Memory B cell (primary cell): ENCODE measurements around the gene UBE2G1.
A peak's percentile ranks its signal among the peaks of the same experiment; 100 is the strongest.

Source experiments
- ATAC-seq: fragments of 150-1000 bp; cut with Tn5 transposase; 2 replicates; pipeline ENCODE4 v1.10.0; 2021; ENCODE audit warnings: low read depth, mild to moderate bottlenecking, moderate library complexity
- DNase-seq, 2 donors: peaks; one replicate each; pipeline ENCODE4 v3.0.0; 2022; ENCODE audit warnings: low spot score in 2 of 2
- H3K27ac Mint-ChIP-seq: one replicate; pipeline ENCODE4 v1.8.0; 2022; ENCODE audit warnings: mild to moderate bottlenecking, moderate library complexity, mixed read lengths
- H3K27me3 Mint-ChIP-seq: one replicate; pipeline ENCODE4 v1.8.0; 2022; ENCODE audit warnings: mixed read lengths
- H3K36me3 Mint-ChIP-seq: one replicate; pipeline ENCODE4 v1.8.0; 2022; ENCODE audit warnings: mild to moderate bottlenecking, mixed read lengths
- H3K4me1 Mint-ChIP-seq: one replicate; pipeline ENCODE4 v1.8.0; 2022; ENCODE audit warnings: mixed read lengths
- H3K4me3 Mint-ChIP-seq: one replicate; pipeline ENCODE4 v1.8.0; 2022; ENCODE audit warnings: mild to moderate bottlenecking, moderate library complexity, mixed read lengths
- H3K9me3 Mint-ChIP-seq: one replicate; pipeline ENCODE4 v1.8.0; 2022; ENCODE audit warnings: mixed read lengths

UBE2G1 gene

GRCh38 chr17:4248504-4249277 lies 117.8 kb downstream of the UBE2G1 start:
- Mint-ChIP-seq H3K4me3 (no peak overlapping the region), H3K27me3 (no peaks in the 10 kb centered on the region), H3K4me1 (peaks cover 32% of the 10 kb centered on the region), H3K36me3 (peaks cover 12% of the 10 kb centered on the region), H3K27ac (no peak overlapping the region), H3K9me3 (no peaks in the 10 kb centered on the region)
- no peak for DNase-seq
- no peak for ATAC-seq

- Mint-ChIP-seq H3K36me3 (peaks cover 9% of the 10 kb centered on the region), H3K4me3 (no peak overlapping the region), H3K27me3 (no peaks in the 10 kb centered on the region), H3K27ac (no peak overlapping the region), H3K4me1 (peaks cover 28% of the 10 kb centered on the region), H3K9me3 (no peaks in the 10 kb centered on the region)
- ATAC-seq (no peak), DNase-seq (no peak)
These were observed 118.5 kb downstream of the UBE2G1 start for GRCh38 chr17:4247971-4248388.

- Mint-ChIP-seq H3K4me1 (peaks cover 28% of the 10 kb centered on the region), H3K27me3 (no peaks in the 10 kb centered on the region), H3K4me3 (no peak overlapping the region), H3K36me3 (peaks cover 9% of the 10 kb centered on the region), H3K27ac (no peak overlapping the region), H3K9me3 (no peaks in the 10 kb centered on the region)
- ATAC-seq (no peak), DNase-seq (no peak)
These were observed 119.0 kb downstream of the UBE2G1 start for GRCh38 chr17:4247361-4247970.

GRCh38 chr17:4246674-4247073 lies 119.8 kb downstream of the UBE2G1 start:
- Mint-ChIP-seq H3K27ac (no peak overlapping the region), H3K36me3 (peaks cover 9% of the 10 kb centered on the region), H3K27me3 (no peaks in the 10 kb centered on the region), H3K4me1 (peaks cover 25% of the 10 kb centered on the region), H3K4me3 (no peak overlapping the region), H3K9me3 (no peaks in the 10 kb centered on the region)
- no peak for ATAC-seq
- DNase-seq: no peak

GRCh38 chr17:4241535-4241934 lies 124.9 kb downstream of the UBE2G1 start:
- peaks cover 16% of the 10 kb centered on the region for H3K36me3 Mint-ChIP-seq
- DNase-seq (no peak), ATAC-seq (no peak)
- H3K27ac Mint-ChIP-seq: no peak overlapping the region
- no peaks in the 10 kb centered on the region for H3K9me3 Mint-ChIP-seq
- H3K4me1 Mint-ChIP-seq: peaks cover 9% of the 10 kb centered on the region
- H3K4me3 Mint-ChIP-seq: no peak overlapping the region
- H3K27me3 Mint-ChIP-seq: no peaks in the 10 kb centered on the region

- Mint-ChIP-seq H3K36me3 (peaks cover 18% of the 10 kb centered on the region), H3K4me3 (no peak overlapping the region), H3K9me3 (no peaks in the 10 kb centered on the region), H3K4me1 (no peaks in the 10 kb centered on the region), H3K27me3 (no peaks in the 10 kb centered on the region), H3K27ac (no peak overlapping the region)
- DNase-seq (no peak), ATAC-seq (no peak)
These were observed 130.0 kb downstream of the UBE2G1 start for GRCh38 chr17:4236456-4236855.

- ATAC-seq (no peak), DNase-seq (no peak)
- no peak overlapping the region for H3K27ac Mint-ChIP-seq
- H3K4me1 Mint-ChIP-seq: no peaks in the 10 kb centered on the region
- H3K27me3 Mint-ChIP-seq: no peaks in the 10 kb centered on the region
- peaks cover 17% of the 10 kb centered on the region for H3K36me3 Mint-ChIP-seq
- H3K4me3 Mint-ChIP-seq: no peak overlapping the region
- H3K9me3 Mint-ChIP-seq: no peaks in the 10 kb centered on the region
These were observed 130.8 kb downstream of the UBE2G1 start for GRCh38 chr17:4235372-4236279.

GRCh38 chr17:4234401-4234800 lies 132.1 kb downstream of the UBE2G1 start:
- Mint-ChIP-seq H3K4me1 (no peaks in the 10 kb centered on the region), H3K4me3 (no peak overlapping the region), H3K36me3 (peaks cover 12% of the 10 kb centered on the region), H3K27ac (no peak overlapping the region), H3K9me3 (no peaks in the 10 kb centered on the region), H3K27me3 (no peaks in the 10 kb centered on the region)
- DNase-seq (no peak), ATAC-seq (no peak)

- peak overlapping the region; percentile 45 for H3K27ac Mint-ChIP-seq
- H3K36me3 Mint-ChIP-seq: peaks cover 12% of the 10 kb centered on the region
- no peak for ATAC-seq
- H3K9me3 Mint-ChIP-seq: no peaks in the 10 kb centered on the region
- H3K27me3 Mint-ChIP-seq: no peaks in the 10 kb centered on the region
- no peak overlapping the region for H3K4me3 Mint-ChIP-seq
- H3K4me1 Mint-ChIP-seq: no peaks in the 10 kb centered on the region
- DNase-seq: no peak
These were observed 132.7 kb downstream of the UBE2G1 start for GRCh38 chr17:4233668-4234258.

GRCh38 chr17:4232168-4232813 lies 134.2 kb downstream of the UBE2G1 start:
- H3K4me3 Mint-ChIP-seq: no peak overlapping the region
- no peaks in the 10 kb centered on the region for H3K4me1 Mint-ChIP-seq
- DNase-seq (no peak), ATAC-seq (no peak)
- H3K27me3 Mint-ChIP-seq: no peaks in the 10 kb centered on the region
- no peaks in the 10 kb centered on the region for H3K9me3 Mint-ChIP-seq
- H3K27ac Mint-ChIP-seq: no peak overlapping the region
- peaks cover 12% of the 10 kb centered on the region for H3K36me3 Mint-ChIP-seq

GRCh38 chr17:4229627-4230541 lies 136.6 kb downstream of the UBE2G1 start:
- ATAC-seq: no peak

GRCh38 chr17:4221899-4222659 lies 144.4 kb downstream of the UBE2G1 start:
- DNase-seq (no peak), ATAC-seq (no peak)
- Mint-ChIP-seq H3K9me3 (no peaks in the 10 kb centered on the region), H3K36me3 (peaks cover 7% of the 10 kb centered on the region), H3K4me1 (no peaks in the 10 kb centered on the region), H3K27ac (no peak overlapping the region), H3K27me3 (no peaks in the 10 kb centered on the region), H3K4me3 (no peak overlapping the region)

More at GRCh38 chr17:4229627-4230541, 136.6 kb downstream of the UBE2G1 start:
- Mint-ChIP-seq H3K36me3 (peaks cover 15% of the 10 kb centered on the region), H3K27me3 (no peaks in the 10 kb centered on the region), H3K4me1 (no peaks in the 10 kb centered on the region), H3K27ac (no peak overlapping the region), H3K9me3 (no peaks in the 10 kb centered on the region), H3K4me3 (no peak overlapping the region)
- no peak for DNase-seq
